IMR-90 (cell line): ENCODE data around the gene UACA. TPM values are rescaled to one million over a fixed set of nuclear protein-coding genes. Genes with fewer than 3 reads are reported as not detected.

Experiments
- ATAC-seq: fragments of 200-7000 bp; cut with Tn5 transposase; 2 replicates; pipeline ENCODE4 v1.9.1; 2020; ENCODE audit warnings: low read depth, mild to moderate bottlenecking, moderate library complexity
- BruUV-seq: library from RNA; stranded (reverse); fragments of 400-500 nt; replicated peaks from 2 replicates; lab custom pipeline; 2021; lab: Mats Ljungman, UMichigan
- CTCF ChIA-PET: fragments of 300-600 bp; formaldehyde crosslinking; extraction: SDS; loops from one replicate; lab custom pipeline; 2021; ENCODE audit warnings: antibody characterized with exemption; lab: Yijun Ruan, JAX
- POLR2A ChIA-PET: fragments of 300-600 bp; sonication (Branson Sonifier 250); formaldehyde crosslinking; loops from one replicate; lab custom pipeline; 2022; ENCODE audit warnings: antibody characterized with exemption; ENCODE audit not compliant: unreplicated experiment; lab: Charles Lee
- DNase-seq: peaks from one replicate; pipeline ENCODE4 v3.0.0; 2013
- H2AFZ ChIP-seq: replicated peaks from 2 replicates; pipeline ENCODE3; 2013; ENCODE audit warnings: low read length, mild to moderate bottlenecking; ENCODE audit not compliant: poor library complexity
- H2AK5ac ChIP-seq: 2 replicates; pipeline ENCODE4 v1.6.1; 2013; ENCODE audit warnings: low read depth, low read length, inconsistent platforms
- H2AK9ac ChIP-seq: replicated peaks from 2 replicates; pipeline ENCODE3; 2013; ENCODE audit warnings: mild to moderate bottlenecking, low read depth, low read length, moderate library complexity; ENCODE audit not compliant: poor library complexity
- H2BK120ac ChIP-seq: 2 replicates; pipeline ENCODE4 v1.6.1; 2013; ENCODE audit warnings: low read depth, low read length, inconsistent platforms
- H2BK15ac ChIP-seq: 3 replicates; pipeline ENCODE4 v1.6.1; 2013; ENCODE audit warnings: low read depth, low read length, inconsistent platforms
- H2BK20ac ChIP-seq: 2 replicates; pipeline ENCODE4 v1.6.1; 2013; ENCODE audit warnings: low read depth, mild to moderate bottlenecking, inconsistent platforms, low read length, moderate library complexity
- H2BK5ac ChIP-seq: 2 replicates; pipeline ENCODE4 v1.6.1; 2013; ENCODE audit warnings: mild to moderate bottlenecking, low read depth, low read length, inconsistent platforms; ENCODE audit not compliant: poor library complexity, severe bottlenecking
- H3K14ac ChIP-seq: replicated peaks from 2 replicates; pipeline ENCODE4 v1.6.1; 2013; ENCODE audit warnings: low read depth, low read length, inconsistent platforms
- H3K18ac ChIP-seq: 2 replicates; pipeline ENCODE4 v1.6.1; 2013; ENCODE audit warnings: low read depth, low read length, control low read depth
- H3K23ac ChIP-seq: 2 replicates; pipeline ENCODE4 v1.6.1; 2013; ENCODE audit warnings: low read depth, low read length, inconsistent platforms
- H3K27ac ChIP-seq: 2 replicates; pipeline ENCODE4 v1.5.1; 2013; ENCODE audit warnings: mild to moderate bottlenecking, control low read depth, low read length; ENCODE audit not compliant: insufficient read depth
- H3K27me3 ChIP-seq: 2 replicates; pipeline ENCODE4 v1.6.1; 2013; ENCODE audit warnings: low read length; ENCODE audit not compliant: control insufficient read depth, insufficient read depth
- H3K36me3 ChIP-seq: 2 replicates; pipeline ENCODE4 v1.6.1; 2013; ENCODE audit warnings: low read length, mixed read lengths; ENCODE audit not compliant: control insufficient read depth, insufficient read depth
- H3K4ac ChIP-seq: 2 replicates; pipeline ENCODE4 v1.6.1; 2013; ENCODE audit warnings: low read depth, low read length, inconsistent platforms
- H3K4me1 ChIP-seq: 2 replicates; pipeline ENCODE4 v1.6.1; 2013; ENCODE audit warnings: low read length, mixed read lengths; ENCODE audit not compliant: control insufficient read depth, insufficient read depth
- H3K4me2 ChIP-seq: 2 replicates; pipeline ENCODE4 v1.6.1; 2013; ENCODE audit warnings: low read depth, mild to moderate bottlenecking, control low read depth, low read length, moderate library complexity
- H3K4me3 ChIP-seq: 2 replicates; pipeline ENCODE4 v1.5.1; 2013; ENCODE audit warnings: low read depth, mild to moderate bottlenecking, control low read depth, low read length, moderate library complexity; ENCODE audit not compliant: insufficient read depth
- H3K56ac ChIP-seq: 2 replicates; pipeline ENCODE4 v1.6.1; 2013; ENCODE audit warnings: low read length, inconsistent platforms; ENCODE audit not compliant: insufficient read depth; ENCODE audit errors: extremely low read depth
- H3K79me1 ChIP-seq, 2 experiments: 2 replicates each; pipeline ENCODE4 v1.6.1; 2013; ENCODE audit warnings: low read length in 2 of 2, inconsistent platforms in 1 of 2, low read depth in 1 of 2
- H3K9ac ChIP-seq: 2 replicates; pipeline ENCODE4 v1.6.1; 2013; ENCODE audit warnings: low read depth, low read length, control low read depth
- H3K9me1 ChIP-seq: 2 replicates; pipeline ENCODE4 v1.6.1; 2013; ENCODE audit warnings: low read length, inconsistent platforms; ENCODE audit not compliant: insufficient read depth
- H3K9me3 ChIP-seq: 2 replicates; pipeline ENCODE4 v1.6.1; 2013; ENCODE audit warnings: low read length; ENCODE audit not compliant: control insufficient read depth, insufficient read depth
- H4K20me1 ChIP-seq: 2 replicates; pipeline ENCODE4 v1.6.1; 2013; ENCODE audit warnings: low read length, inconsistent platforms; ENCODE audit not compliant: insufficient read depth
- H4K5ac ChIP-seq: 2 replicates; pipeline ENCODE4 v1.6.1; 2013; ENCODE audit warnings: mild to moderate bottlenecking, low read depth, low read length, control low read depth
- H4K8ac ChIP-seq, 2 experiments: 2 replicates each; pipeline ENCODE4 v1.6.1; 2013; ENCODE audit warnings: low read depth in 2 of 2, low read length in 2 of 2, control low read depth in 1 of 2, inconsistent platforms in 1 of 2
- H4K91ac ChIP-seq: 2 replicates; pipeline ENCODE4 v1.6.1; 2013; ENCODE audit warnings: low read depth, low read length, inconsistent platforms; ENCODE audit not compliant: insufficient read depth
- BHLHE40 ChIP-seq: fragments of 150-350 bp; IDR thresholded peaks from 2 replicates; pipeline ENCODE4 v1.6.1; 2016; ENCODE audit warnings: mild to moderate bottlenecking, low read depth, low read length
- CEBPB ChIP-seq: IDR thresholded peaks from 2 replicates; pipeline ENCODE4 v1.6.1; 2012; ENCODE audit warnings: low read depth, low read length, improper control_type of control experiment
- MAFK ChIP-seq: IDR thresholded peaks from 2 replicates; pipeline ENCODE4 v1.6.1; 2012; ENCODE audit warnings: low read depth, low read length, improper control_type of control experiment
- WGBS, 2 experiments: methylation state at CpG; one replicate each; pipeline versions ENCODE4 v1.1.5 to v1.1.7; 2013; ENCODE audit warnings: missing lambda C conversion rate in 2 of 2; ENCODE audit not compliant: insufficient read length in 1 of 2; ENCODE audit errors: extremely low coverage in 2 of 2; 5-methylcytosine and 5-hydroxymethylcytosine counted together
- dilution Hi-C: fragments of 300-500 bp; cut with HindIII; formaldehyde crosslinking; loops from one replicate; pipeline ENCODE4 v1.14.3; 2018; ENCODE audit warnings: low sequenced_read_pairs; ENCODE audit not compliant: unreplicated experiment
- in situ Hi-C: fragments of 300-500 bp; cut with MboI; formaldehyde crosslinking; loops from 3 replicates; pipeline ENCODE4 v1.14.3; 2019; ENCODE audit warnings: low sequenced_read_pairs, inconsistent platforms, mixed read lengths
- intact Hi-C: fragments of 100-400 bp; cut with micrococcal nuclease; formaldehyde crosslinking; loops from 2 replicates; pipeline ENCODE4 v1.10.0; 2022
- polyA plus RNA-seq, 3 experiments: library from polyadenylated mRNA; depleted of rRNA; stranded (reverse); fragments of >200 nt; gene quantifications; 2 replicates each; pipeline ENCODE4 v1.2.3, GENCODE V29; 2012; ENCODE audit warnings: low replicate concordance in 1 of 3
- total RNA-seq: library from RNA; depleted of rRNA; stranded (reverse); fragments of >200 nt; gene quantifications from 2 replicates; pipeline ENCODE4 v1.2.3, GENCODE V29; 2012

The UACA gene
- total and polyA plus RNA-seq, 2 of the 4 experiments (the other 2 are of a cell fraction) = 156 to 507 TPM

GRCh38 chr15:70690491-70691276, 72.7 kb downstream of the UACA start:
- H3K79me1 ChIP-seq = peaks cover 20 to 48% of the 10 kb centered on the region in 2 experiments
- in situ Hi-C loops (no loop called here), intact Hi-C loops (no loop called here), dilution Hi-C loops (no loop called here)
- DNase-seq (no peak), ATAC-seq (no peak; the same call in 1 of the 2 replicates)
- no peaks in the 10 kb centered on the region for H3K27me3 ChIP-seq
- ChIA-PET CTCF (interaction anchor here (0.8 kb wide), 1 partner anchor 34 kb away, joined by 3 read pairs; no protein-coding TSS in a partner anchor), POLR2A (no interaction called here)
- no peak overlapping the region for H3K14ac ChIP-seq
- H3K4me1 ChIP-seq = peaks cover 6% of the 10 kb centered on the region
- H3K36me3 ChIP-seq = peaks cover 11% of the 10 kb centered on the region
- H2AK5ac ChIP-seq = no peak overlapping the region
- peak; percentile 89 for TF ChIP-seq MAFK
- peak; percentile 36; the same call in 1 of the 2 replicates for TF ChIP-seq CEBPB
- no peak for TF ChIP-seq BHLHE40
- H3K9ac ChIP-seq = no peak overlapping the region
- H4K8ac ChIP-seq = no peak overlapping the region
- H3K4me3 ChIP-seq = no peak overlapping the region
- no peak overlapping the region for H2AFZ ChIP-seq
- WGBS, 2 experiments = no CpG with 5 or more reads among the region's 2 CpGs
- no TSS peak for BruUV-seq
- H3K56ac ChIP-seq = no peak overlapping the region
- H2BK120ac ChIP-seq = no peak overlapping the region
- no peak overlapping the region for H3K18ac ChIP-seq
- no peak overlapping the region for H3K27ac ChIP-seq
- 0 out of 2 replicates have a peak, but pooled peaks cover 6% of the 10 kb centered on the region for H4K20me1 ChIP-seq
- no peak overlapping the region for H3K4ac ChIP-seq
- no peak overlapping the region for H3K23ac ChIP-seq
- no peak overlapping the region for H3K4me2 ChIP-seq
- peaks cover 7% of the 10 kb centered on the region; the same call in 1 of the 2 replicates for H3K9me1 ChIP-seq
- H2BK20ac ChIP-seq = no peak overlapping the region
- H2BK15ac ChIP-seq = no peak overlapping the region
- H3K9me3 ChIP-seq = no peaks in the 10 kb centered on the region
- peak overlapping the region; percentile 33 for H2BK5ac ChIP-seq
- H2AK9ac ChIP-seq = no peak overlapping the region
- H4K91ac ChIP-seq = no peak overlapping the region
- H4K5ac ChIP-seq = no peak overlapping the region
